Left forelimb (tissue), 1 donor: ENCODE measurements around the gene PLXNA3.

ENCODE experiments used
- DNase-seq: peaks from one replicate; pipeline ENCODE4 v3.0.0-alpha.2; 2018; ENCODE audit warnings: low spot score

PLXNA3 gene

DNA sequence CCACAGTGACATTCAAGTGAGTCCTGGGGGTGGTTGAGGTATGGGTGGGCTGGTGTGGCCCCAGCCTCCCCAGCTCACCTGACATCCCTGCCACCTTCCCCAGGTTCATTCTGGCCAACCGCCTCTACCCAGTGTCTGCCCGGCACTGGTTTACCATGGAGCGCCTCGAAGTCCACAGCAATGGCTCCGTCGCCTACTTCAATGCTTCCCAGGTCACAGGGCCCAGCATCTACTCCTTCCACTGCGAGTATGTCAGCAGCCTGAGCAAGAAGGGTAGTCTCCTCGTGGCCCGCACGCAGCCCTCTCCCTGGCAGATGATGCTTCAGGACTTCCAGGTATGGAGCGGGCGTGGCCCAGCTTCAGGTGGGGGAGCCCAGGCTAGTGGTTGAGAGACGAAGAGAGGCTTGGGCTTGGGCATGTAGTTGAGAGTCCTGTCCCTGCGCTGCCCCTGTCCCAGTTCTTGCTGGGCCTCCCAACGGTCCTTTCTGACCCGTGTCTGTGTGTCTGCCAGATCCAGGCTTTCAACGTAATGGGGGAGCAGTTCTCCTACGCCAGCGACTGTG, 22.8 kb upstream of the PLXNA3 start:
- DNase-seq, result no peak

GRCh38 chrX:154436374-154436982, 21.6 kb upstream of the PLXNA3 start:
- DNase-seq, result no peak

- peak; percentile 78 for DNase-seq
Observed at GRCh38 chrX:154436983-154437752, 20.9 kb upstream of the PLXNA3 start, which contains the start of gene GDI1. GDI1 (plus strand) TSS chrX:154437154; CDS start chrX:154437255, 101 bp downstream.

- no peak for DNase-seq
Observed at GRCh38 chrX:154437971-154438893, 19.8 kb upstream of the PLXNA3 start.

DNA sequence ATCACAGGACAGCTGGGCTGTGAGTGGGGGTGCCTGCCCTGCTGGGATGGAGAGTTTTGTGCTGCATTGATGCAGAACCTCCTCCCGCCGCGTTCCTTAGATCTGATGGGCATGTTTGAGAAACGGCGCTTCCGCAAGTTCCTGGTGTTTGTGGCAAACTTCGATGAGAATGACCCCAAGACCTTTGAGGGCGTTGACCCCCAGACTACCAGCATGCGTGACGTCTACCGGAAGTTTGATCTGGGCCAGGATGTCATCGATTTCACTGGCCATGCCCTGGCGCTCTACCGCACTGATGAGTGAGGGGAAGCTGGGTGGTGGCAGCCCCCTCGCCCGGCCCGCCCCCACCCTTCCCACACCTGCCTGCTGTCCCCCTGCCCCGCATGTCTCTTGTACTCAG, 18.2 kb upstream of the PLXNA3 start:
- DNase-seq, result peak; percentile 6

DNA sequence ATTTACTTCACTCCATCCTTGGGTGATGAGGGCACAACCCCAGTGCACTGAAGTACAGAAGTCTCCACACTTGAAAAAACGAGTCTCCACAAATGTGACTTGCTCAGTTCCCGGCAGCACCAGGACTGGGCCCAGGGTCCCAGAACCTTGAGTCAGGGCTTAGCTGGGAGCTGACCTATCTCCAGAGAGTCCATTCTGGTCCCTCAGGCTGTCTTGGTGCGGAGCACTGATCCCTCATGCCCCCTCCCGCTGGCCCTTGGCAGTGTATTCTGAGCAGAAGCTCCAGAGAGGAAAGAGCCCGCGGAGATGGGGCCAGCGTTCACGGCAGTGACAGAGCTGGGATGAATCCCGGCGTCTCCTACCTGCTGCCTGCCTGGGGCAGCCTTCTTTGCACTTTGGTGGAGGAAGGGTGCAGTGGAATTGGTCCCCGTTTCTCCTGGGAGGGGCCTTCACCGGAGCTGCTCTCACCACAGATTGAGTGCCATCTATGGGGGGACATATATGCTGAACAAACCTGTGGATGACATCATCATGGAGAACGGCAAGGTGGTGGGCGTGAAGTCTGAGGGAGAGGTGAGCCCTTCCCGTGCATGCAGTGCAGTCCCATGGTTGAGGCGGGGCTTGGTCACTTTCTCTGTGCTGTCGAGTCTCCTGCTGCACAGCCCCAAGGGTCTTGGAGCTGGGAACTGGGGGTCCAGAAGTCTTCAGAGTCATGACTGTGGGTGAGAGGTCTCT, 17.3 kb upstream of the PLXNA3 start:
- no peak for DNase-seq

- DNase-seq, result no peak
Observed at GRCh38 chrX:154441564-154441963, 16.5 kb upstream of the PLXNA3 start.

- no peak for DNase-seq
Observed at GRCh38 chrX:154441984-154442707, 15.9 kb upstream of the PLXNA3 start.

- DNase-seq, result no peak
Observed at GRCh38 chrX:154443479-154443910, 14.6 kb upstream of the PLXNA3 start.

- peak; percentile 81 for DNase-seq
Observed at GRCh38 chrX:154443992-154444754, 13.9 kb upstream of the PLXNA3 start, which contains the start of gene FAM50A. FAM50A (plus strand) TSS chrX:154444141; CDS start chrX:154444236, 95 bp downstream.

DNA sequence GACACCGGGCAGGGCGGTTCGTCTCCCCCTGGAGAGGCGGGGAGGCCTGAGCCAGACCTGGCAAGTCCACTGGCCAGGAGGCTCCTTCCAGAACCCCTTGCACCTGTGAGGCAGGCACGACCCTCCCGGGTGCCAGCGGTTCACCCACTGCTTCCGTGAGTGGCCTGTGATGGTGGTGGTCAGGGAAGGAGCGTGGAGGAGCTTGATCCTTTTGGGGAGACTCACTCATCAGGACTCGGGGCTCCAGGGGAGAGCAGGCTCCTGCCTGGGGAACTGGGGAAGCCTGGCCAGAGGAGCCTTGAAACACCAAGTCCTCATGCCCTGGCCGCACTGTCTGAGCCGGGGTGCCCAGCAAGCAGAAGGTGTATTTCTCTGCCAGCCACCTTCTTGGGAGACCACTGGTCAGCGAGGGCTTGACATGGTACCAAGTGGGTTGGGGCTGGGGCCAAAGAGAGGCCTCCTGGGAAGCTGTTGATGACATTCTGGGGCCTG, 13.3 kb upstream of the PLXNA3 start:
- no peak for DNase-seq

GRCh38 chrX:154445776-154446175, 12.3 kb upstream of the PLXNA3 start:
- DNase-seq, result no peak

GRCh38 chrX:154446430-154446829, 11.7 kb upstream of the PLXNA3 start:
- DNase-seq, result no peak

DNA sequence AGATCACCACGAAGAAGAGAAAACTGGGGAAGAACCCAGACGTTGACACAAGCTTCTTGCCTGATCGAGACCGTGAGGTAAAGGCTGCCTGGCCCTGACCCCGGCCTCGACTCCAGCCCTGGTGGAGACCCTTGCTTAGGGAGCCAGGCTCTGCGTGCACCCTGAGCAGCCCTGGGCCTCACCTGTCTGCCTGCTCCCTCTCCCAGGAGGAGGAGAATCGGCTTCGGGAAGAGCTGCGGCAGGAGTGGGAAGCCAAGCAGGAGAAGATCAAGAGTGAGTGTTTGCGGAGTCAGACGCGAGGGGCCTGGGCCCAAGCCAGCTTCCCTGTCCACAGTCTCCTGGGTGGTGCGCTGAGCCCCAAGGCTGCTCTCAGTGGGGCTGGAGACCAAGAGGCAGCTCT, 9.6 kb upstream of the PLXNA3 start:
- DNase-seq, result no peak

DNA sequence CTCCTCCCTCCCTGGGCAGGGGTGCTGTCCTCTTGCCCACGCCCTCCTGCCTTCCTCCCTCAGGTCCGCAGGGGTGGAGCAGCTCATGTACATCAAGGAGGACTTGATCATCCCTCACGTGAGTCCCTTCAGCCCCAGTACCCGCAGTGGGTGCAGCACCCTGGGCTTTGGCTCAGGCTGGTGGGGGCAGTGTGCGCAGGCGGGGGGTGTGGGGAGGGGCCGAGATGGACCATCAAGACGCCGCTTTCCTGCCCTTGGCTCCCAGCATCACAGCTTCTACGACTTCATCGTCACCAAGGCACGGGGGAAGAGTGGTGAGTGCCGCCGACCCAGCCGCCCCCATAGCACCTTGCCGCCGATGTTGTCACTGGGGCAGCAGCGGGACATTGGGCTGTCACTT, 8.5 kb upstream of the PLXNA3 start:
- no peak for DNase-seq

GRCh38 chrX:154450312-154450711, 7.8 kb upstream of the PLXNA3 start:
- no peak for DNase-seq

GRCh38 chrX:154452823-154453222, 5.3 kb upstream of the PLXNA3 start:
- DNase-seq, result no peak

DNA sequence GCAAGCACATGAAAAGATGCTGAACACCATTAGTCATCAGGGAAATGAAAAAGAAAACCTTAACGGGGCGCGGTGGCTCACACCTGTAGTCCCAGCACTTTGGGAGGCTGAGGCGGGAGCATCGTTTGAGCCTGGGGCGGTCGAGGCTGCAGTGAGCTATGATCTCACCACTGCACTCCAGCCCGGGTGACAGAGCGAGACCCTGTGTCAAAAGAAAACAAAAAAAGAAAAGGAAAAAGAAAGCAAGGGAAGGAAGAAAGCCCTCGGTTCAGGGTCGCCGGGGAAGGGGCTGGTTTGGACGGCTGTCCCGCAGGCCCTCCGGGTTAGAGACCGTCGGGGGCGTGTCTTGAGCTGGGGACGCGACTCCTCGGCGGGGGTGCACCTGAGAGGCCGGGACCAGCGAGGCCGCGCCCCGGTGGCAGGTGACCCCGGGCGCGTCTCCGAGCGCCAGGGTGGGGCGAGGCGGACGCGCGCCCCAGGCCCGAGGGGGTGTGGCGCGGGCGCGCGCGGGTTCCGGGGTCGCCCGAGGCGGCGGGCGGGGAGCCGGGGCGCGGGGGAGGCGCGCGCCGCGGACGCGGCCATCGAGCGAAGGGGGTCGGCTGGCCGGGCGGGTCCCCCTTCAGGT, 478 bp upstream of the PLXNA3 start:
- no peak for DNase-seq
